ENCODE data around the gene LTN1.
"Not testable (repeated sequence)": the region's sequence is repeated elsewhere in the genome, so short reads cannot be mapped to it uniquely, and the experiment has no call there.

Gene LTN1

GRCh38 chr21:29025328-29025713 is 32.6 kb upstream of the LTN1 start:
- H3K9me3 ChIP-seq (ENCODE audit: control extremely low read depth in 1 of 5, control insufficient read depth in 4 of 5, insufficient read depth in 2 of 5, low read depth in 1 of 5, low read length in 4 of 5) = no peaks in the 10 kb centered on the region
- no peaks in the 10 kb centered on the region for H3K27me3 ChIP-seq (replicated peaks in 2 of 5; ENCODE audit: control insufficient read depth in 4 of 5, insufficient read depth in 5 of 5, low read length in 4 of 5)
- H3K27ac ChIP-seq (ENCODE audit: insufficient read depth in 1 of 2, low read depth in 1 of 2, low read length in 2 of 2, poor library complexity in 1 of 2, severe bottlenecking in 2 of 2) = peak overlapping the region; percentile 99 to 100
- H3K36me3 ChIP-seq (ENCODE audit: control insufficient read depth in 4 of 4, insufficient read depth in 4 of 4, low read length in 3 of 4) = peaks cover 3 to 11% (median 6%) of the 10 kb centered on the region in 4 experiments
- ChIA-PET CTCF (interaction anchor here (0.9 to 1.6 kb wide), 5 partner anchors 21 to 86 kb away, joined by 3 read pairs; partner anchors contain the start of gene LTN1), POLR2A (interaction anchor here (1.0 to 1.7 kb wide), 3 partner anchors 23 to 48 kb away, joined by 5 to 7 read pairs (median 7); partner anchors contain the start of genes CCT8 and LTN1)
- 19% methylated on average over 3 of the region's 6 CpGs for WGBS (ENCODE audit: insufficient coverage)
- H3K4me3 ChIP-seq (ENCODE audit: control insufficient read depth in 1 of 7, extremely low read depth in 1 of 7, insufficient read depth in 4 of 7, low read depth in 2 of 7, low read length in 6 of 7) = peak overlapping the region in 6 of 7 experiments; percentile 81 to 98 (median 92)
- DNase-seq = peak in 2 of 3 donors; percentile 47 to 53
- H3K4me1 ChIP-seq (ENCODE audit: control extremely low read depth in 1 of 4, control insufficient read depth in 4 of 4, insufficient read depth in 4 of 4, low read length in 3 of 4) = peaks cover 6 to 20% (median 13%) of the 10 kb centered on the region in 4 experiments

GRCh38 chr21:29024474-29025327 is 32.0 kb upstream of the LTN1 start, which contains the start of gene USP16:
Gene USP16, plus strand, starts transcription at chr21:29024668. Its CDS starts 3,246 bp downstream, at chr21:29027914.
- H3K36me3 ChIP-seq (ENCODE audit: control insufficient read depth in 4 of 4, insufficient read depth in 4 of 4, low read length in 3 of 4) = peaks cover 3 to 8% (median 5%) of the 10 kb centered on the region in 4 experiments
- CTCF ChIA-PET = interaction anchor here (0.9 to 1.9 kb wide), 8 partner anchors 16 to 85 kb away, joined by 3 to 4 read pairs (median 3); partner anchors contain the start of gene LTN1
- H3K27me3 ChIP-seq (replicated peaks in 2 of 5; ENCODE audit: control insufficient read depth in 4 of 5, insufficient read depth in 5 of 5, low read length in 4 of 5) = no peaks in the 10 kb centered on the region
- WGBS (ENCODE audit: insufficient coverage) = 0% methylated on average over 34 of the region's 48 CpGs
- POLR2A ChIA-PET = interaction anchor here (1.0 to 1.7 kb wide), 3 partner anchors 22 to 49 kb away, joined by 5 to 7 read pairs (median 7); partner anchors contain the start of genes CCT8 and LTN1
- DNase-seq = peak; percentile 99 to 100 (median 99)
- no peaks in the 10 kb centered on the region for H3K9me3 ChIP-seq (ENCODE audit: control extremely low read depth in 1 of 5, control insufficient read depth in 4 of 5, insufficient read depth in 2 of 5, low read depth in 1 of 5, low read length in 4 of 5)
- peak within 1 kb of the TSS; percentile 99 to 100 for H3K27ac ChIP-seq (ENCODE audit: insufficient read depth in 1 of 2, low read depth in 1 of 2, low read length in 2 of 2, poor library complexity in 1 of 2, severe bottlenecking in 2 of 2)
- H3K4me3 ChIP-seq (ENCODE audit: control insufficient read depth in 1 of 7, extremely low read depth in 1 of 7, insufficient read depth in 4 of 7, low read depth in 2 of 7, low read length in 6 of 7) = peak within 1 kb of the TSS; percentile 66 to 98 (median 92)
- H3K4me1 ChIP-seq (ENCODE audit: control extremely low read depth in 1 of 4, control insufficient read depth in 4 of 4, insufficient read depth in 4 of 4, low read length in 3 of 4) = peaks cover 8 to 23% (median 15%) of the 10 kb centered on the region in 4 experiments

- POLR2A ChIA-PET = no interaction called here
- Histone ChIP-seq H3K27ac (ENCODE audit: insufficient read depth in 1 of 2, low read depth in 1 of 2, low read length in 2 of 2, poor library complexity in 1 of 2, severe bottlenecking in 2 of 2) (no peak overlapping the region), H3K27me3 (replicated peaks in 2 of 5; ENCODE audit: control insufficient read depth in 4 of 5, insufficient read depth in 5 of 5, low read length in 4 of 5) (no peaks in the 10 kb centered on the region), H3K36me3 (ENCODE audit: control insufficient read depth in 4 of 4, insufficient read depth in 4 of 4, low read length in 3 of 4) (no peaks in the 10 kb centered on the region), H3K4me1 (ENCODE audit: control extremely low read depth in 1 of 4, control insufficient read depth in 4 of 4, insufficient read depth in 4 of 4, low read length in 3 of 4) (peaks cover 13 to 38% (median 26%) of the 10 kb centered on the region in 4 experiments), H3K9me3 (ENCODE audit: control extremely low read depth in 1 of 5, control insufficient read depth in 4 of 5, insufficient read depth in 2 of 5, low read depth in 1 of 5, low read length in 4 of 5) (no peaks in the 10 kb centered on the region), H3K4me3 (ENCODE audit: control insufficient read depth in 1 of 7, extremely low read depth in 1 of 7, insufficient read depth in 4 of 7, low read depth in 2 of 7, low read length in 6 of 7) (no peak overlapping the region)
- DNase-seq = peak in 2 of 3 donors; percentile 25 to 41
- CTCF ChIA-PET = interaction anchor here (1.2 to 1.4 kb wide), 2 partner anchors 29 to 52 kb away, joined by 5 read pairs; partner anchors contain the start of genes CCT8 and LTN1
- WGBS (ENCODE audit: insufficient coverage) = 95% methylated on average over 2 of the region's 4 CpGs
Measured at GRCh38 chr21:29022166-29022565, 29.5 kb upstream of the LTN1 start.

GRCh38 chr21:29018540-29018939 is 25.9 kb upstream of the LTN1 start:
- H3K36me3 ChIP-seq (ENCODE audit: control insufficient read depth in 4 of 4, insufficient read depth in 4 of 4, low read length in 3 of 4) = no peaks in the 10 kb centered on the region
- peak overlapping the region; percentile 77 to 83 for H3K27ac ChIP-seq (ENCODE audit: insufficient read depth in 1 of 2, low read depth in 1 of 2, low read length in 2 of 2, poor library complexity in 1 of 2, severe bottlenecking in 2 of 2)
- 34% methylated on average over 5 of the region's 12 CpGs for WGBS (ENCODE audit: insufficient coverage)
- H3K4me3 ChIP-seq (ENCODE audit: control insufficient read depth in 1 of 7, extremely low read depth in 1 of 7, insufficient read depth in 4 of 7, low read depth in 2 of 7, low read length in 6 of 7) = peak overlapping the region; percentile 54 to 93 (median 88)
- DNase-seq = peak in 1 of 3 donors; percentile 15
- H3K27me3 ChIP-seq (replicated peaks in 2 of 5; ENCODE audit: control insufficient read depth in 4 of 5, insufficient read depth in 5 of 5, low read length in 4 of 5) = no peaks in the 10 kb centered on the region
- CTCF ChIA-PET = interaction anchor here (0.5 to 2.2 kb wide), 5 partner anchors 10 to 24 kb away, joined by 3 to 9 read pairs (median 3); no protein-coding TSS in a partner anchor
- peaks cover 7 to 21% (median 14%) of the 10 kb centered on the region in 4 experiments for H3K4me1 ChIP-seq (ENCODE audit: control extremely low read depth in 1 of 4, control insufficient read depth in 4 of 4, insufficient read depth in 4 of 4, low read length in 3 of 4)
- POLR2A ChIA-PET = interaction anchor here (0.6 to 2.0 kb wide), 2 partner anchors 15 to 16 kb away, joined by 3 to 7 read pairs; no protein-coding TSS in a partner anchor
- no peaks in the 10 kb centered on the region for H3K9me3 ChIP-seq (ENCODE audit: control extremely low read depth in 1 of 5, control insufficient read depth in 4 of 5, insufficient read depth in 2 of 5, low read depth in 1 of 5, low read length in 4 of 5)

GRCh38 chr21:29017639-29018237 is 25.1 kb upstream of the LTN1 start:
- DNase-seq = no peak
- peak overlapping the region in 1 of 2 experiments; percentile 83 for H3K27ac ChIP-seq (ENCODE audit: insufficient read depth in 1 of 2, low read depth in 1 of 2, low read length in 2 of 2, poor library complexity in 1 of 2, severe bottlenecking in 2 of 2)
- POLR2A ChIA-PET = interaction anchor here (2.0 kb wide), 1 partner anchor 15 kb away, joined by 7 read pairs; no protein-coding TSS in a partner anchor
- peak overlapping the region in 6 of 7 experiments; percentile 80 to 93 (median 90) for H3K4me3 ChIP-seq (ENCODE audit: control insufficient read depth in 1 of 7, extremely low read depth in 1 of 7, insufficient read depth in 4 of 7, low read depth in 2 of 7, low read length in 6 of 7)
- peaks cover 7 to 19% (median 13%) of the 10 kb centered on the region in 4 experiments for H3K4me1 ChIP-seq (ENCODE audit: control extremely low read depth in 1 of 4, control insufficient read depth in 4 of 4, insufficient read depth in 4 of 4, low read length in 3 of 4)
- H3K27me3 ChIP-seq (replicated peaks in 2 of 5; ENCODE audit: control insufficient read depth in 4 of 5, insufficient read depth in 5 of 5, low read length in 4 of 5) = no peaks in the 10 kb centered on the region
- H3K36me3 ChIP-seq (ENCODE audit: control insufficient read depth in 4 of 4, insufficient read depth in 4 of 4, low read length in 3 of 4) = no peaks in the 10 kb centered on the region
- 96% methylated on average over 6 of the region's 6 CpGs for WGBS (ENCODE audit: insufficient coverage)
- CTCF ChIA-PET = interaction anchor here (0.5 to 2.2 kb wide), 5 partner anchors 9 to 23 kb away, joined by 3 to 9 read pairs (median 5); no protein-coding TSS in a partner anchor
- no peaks in the 10 kb centered on the region for H3K9me3 ChIP-seq (ENCODE audit: control extremely low read depth in 1 of 5, control insufficient read depth in 4 of 5, insufficient read depth in 2 of 5, low read depth in 1 of 5, low read length in 4 of 5)

GRCh38 chr21:29011236-29011635 is 18.6 kb upstream of the LTN1 start:
- DNase-seq; H3K27ac ChIP-seq (ENCODE audit: insufficient read depth in 1 of 2, low read depth in 1 of 2, low read length in 2 of 2, poor library complexity in 1 of 2, severe bottlenecking in 2 of 2); CTCF ChIA-PET; H3K27me3 ChIP-seq (replicated peaks in 2 of 5; ENCODE audit: control insufficient read depth in 4 of 5, insufficient read depth in 5 of 5, low read length in 4 of 5); H3K4me1 ChIP-seq (ENCODE audit: control extremely low read depth in 1 of 4, control insufficient read depth in 4 of 4, insufficient read depth in 4 of 4, low read length in 3 of 4); H3K4me3 ChIP-seq (ENCODE audit: control insufficient read depth in 1 of 7, extremely low read depth in 1 of 7, insufficient read depth in 4 of 7, low read depth in 2 of 7, low read length in 6 of 7); POLR2A ChIA-PET; H3K9me3 ChIP-seq (ENCODE audit: control extremely low read depth in 1 of 5, control insufficient read depth in 4 of 5, insufficient read depth in 2 of 5, low read depth in 1 of 5, low read length in 4 of 5): not testable (repeated sequence)
- WGBS (ENCODE audit: insufficient coverage) = 100% methylated on average over 4 of the region's 30 CpGs
- H3K36me3 ChIP-seq (ENCODE audit: control insufficient read depth in 4 of 4, insufficient read depth in 4 of 4, low read length in 3 of 4) = peaks cover 4 to 14% (median 6%) of the 10 kb centered on the region in 4 experiments

Measured in common myeloid progenitor, CD34-positive (primary cell).